HG02678 (cell line): Measurements from ENCODE around the gene MUC15.
"Not testable (repeated sequence)": the region's sequence is repeated elsewhere in the genome, so short reads cannot be mapped to it uniquely, and the experiment has no call there.

Source experiments
- ATAC-seq: cut with Tn5 transposase; IDR thresholded peaks from one replicate; pipeline ENCODE4 v1.9.1; 2021; ENCODE audit warnings: mild to moderate bottlenecking, moderate library complexity; ENCODE audit not compliant: unreplicated experiment

MUC15 gene, protein sequence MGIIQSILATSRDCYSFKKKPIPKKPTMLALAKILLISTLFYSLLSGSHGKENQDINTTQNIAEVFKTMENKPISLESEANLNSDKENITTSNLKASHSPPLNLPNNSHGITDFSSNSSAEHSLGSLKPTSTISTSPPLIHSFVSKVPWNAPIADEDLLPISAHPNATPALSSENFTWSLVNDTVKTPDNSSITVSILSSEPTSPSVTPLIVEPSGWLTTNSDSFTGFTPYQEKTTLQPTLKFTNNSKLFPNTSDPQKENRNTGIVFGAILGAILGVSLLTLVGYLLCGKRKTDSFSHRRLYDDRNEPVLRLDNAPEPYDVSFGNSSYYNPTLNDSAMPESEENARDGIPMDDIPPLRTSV

DNA sequence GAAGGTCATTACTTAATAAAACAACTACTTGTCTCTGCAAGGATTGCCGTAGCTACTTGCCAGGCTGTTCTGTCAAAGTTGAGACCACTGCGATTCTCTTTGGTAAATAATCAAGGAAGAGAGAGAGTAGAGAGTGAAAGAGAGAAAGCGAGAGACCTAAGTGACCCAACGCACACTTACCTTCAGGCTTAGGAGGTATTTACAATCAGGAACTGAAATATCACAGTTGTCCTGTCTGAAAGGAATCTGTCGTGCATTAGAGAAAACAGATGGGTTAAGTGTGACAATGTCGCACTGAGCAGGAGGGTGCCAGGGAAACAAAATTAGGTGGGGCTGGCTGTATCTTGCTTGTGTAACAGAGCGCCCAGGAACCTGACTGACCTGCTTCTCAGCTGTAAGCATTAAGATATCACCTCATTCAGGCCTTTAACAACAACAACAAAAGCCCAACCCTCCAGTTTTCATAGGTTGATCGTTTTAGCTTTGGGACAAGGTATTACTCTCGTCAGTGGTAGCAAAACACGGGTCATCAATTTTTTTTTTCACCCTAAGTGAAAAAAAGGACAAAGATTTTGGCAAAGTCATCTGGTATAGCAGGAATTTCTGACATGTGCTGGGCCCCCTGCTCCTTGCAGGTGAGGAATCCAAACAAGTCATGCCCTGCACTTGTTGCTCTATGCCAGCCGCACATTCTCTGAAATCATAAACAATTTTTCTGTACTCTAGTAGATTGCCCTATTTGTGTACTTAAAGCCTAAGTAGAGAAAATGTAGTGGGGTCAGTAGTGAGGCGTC, at the start of gene MUC15:
Gene MUC15 (minus strand): TSS at position 403 of the 794 bp plus-strand sequence. CDS start 5,169 bp downstream, outside the sequence.
- ATAC-seq, result no peak

DNA sequence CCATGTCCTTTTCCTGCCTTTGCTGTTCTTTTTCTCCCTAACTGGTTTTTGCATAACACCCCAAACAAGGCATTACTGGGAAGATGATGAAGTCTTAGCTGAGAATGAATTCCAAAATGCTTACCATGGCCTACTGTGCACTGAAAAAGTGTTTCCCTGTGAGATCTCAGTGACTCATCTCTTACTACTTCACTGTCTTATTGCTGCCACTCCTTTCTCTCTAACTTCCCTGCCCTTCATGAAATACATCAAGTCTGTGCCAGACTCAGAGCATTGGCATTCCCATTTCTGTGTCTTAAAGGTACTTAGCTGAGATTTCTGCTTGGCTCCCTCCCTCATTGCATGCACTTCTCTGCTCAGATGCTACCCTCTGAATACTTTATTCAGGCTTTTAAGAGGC, 49.1 kb upstream of the MUC15 start:
- no peak for ATAC-seq

DNA sequence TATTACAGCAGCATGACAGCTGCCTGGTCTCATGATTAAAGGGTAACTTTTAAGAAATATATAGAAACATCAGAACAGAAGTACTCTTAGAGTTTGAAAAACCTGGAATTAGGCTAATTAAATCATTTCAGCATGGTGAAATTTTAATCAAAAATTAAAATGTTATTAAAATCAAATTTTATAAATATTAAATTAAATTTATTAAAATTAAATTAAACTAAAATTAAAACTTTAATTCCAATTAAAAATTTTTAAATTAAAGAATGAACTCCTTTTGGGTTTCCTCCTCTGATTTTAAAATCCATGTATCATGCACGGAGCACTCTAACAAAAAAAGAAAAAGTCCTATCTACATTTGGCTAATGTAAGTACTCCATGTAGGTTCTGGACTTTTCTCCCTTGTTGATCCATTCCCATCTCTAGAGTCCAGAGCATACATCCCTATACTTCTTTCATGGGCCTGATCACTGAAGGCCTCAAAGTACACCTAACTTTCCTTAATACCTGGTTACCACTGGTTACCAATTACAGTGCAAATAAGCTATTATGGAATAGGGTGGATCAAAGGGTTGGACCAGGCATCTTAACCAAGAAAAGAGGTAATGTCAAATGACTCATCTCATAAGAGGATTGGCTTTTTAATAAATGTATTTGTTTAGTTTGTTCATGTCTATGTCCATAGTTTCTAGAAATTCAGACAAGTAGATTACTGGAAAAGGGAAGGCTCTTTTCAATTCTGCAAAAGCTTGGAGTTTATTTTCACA, 48.4 kb upstream of the MUC15 start:
- no peak for ATAC-seq

DNA sequence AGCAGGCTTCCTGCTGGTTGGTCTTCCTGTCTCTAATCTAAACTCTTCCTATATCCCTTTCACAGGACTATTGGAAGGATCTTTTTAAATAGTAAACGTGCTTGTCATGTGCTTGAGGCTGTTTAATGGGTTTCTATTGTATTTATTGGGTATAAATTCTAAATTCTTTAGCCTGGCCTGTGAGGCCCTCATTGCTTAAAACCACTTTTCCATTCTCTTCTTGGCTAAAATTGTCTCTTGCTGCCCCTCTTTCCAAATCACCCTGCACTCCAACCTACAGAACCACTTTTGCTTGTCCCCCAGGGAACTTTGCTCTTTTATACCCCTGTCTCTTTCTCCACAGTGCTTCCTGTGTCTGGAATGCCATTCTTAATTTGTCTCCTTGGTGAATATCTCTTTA, 46.4 kb upstream of the MUC15 start:
- ATAC-seq, result no peak

DNA sequence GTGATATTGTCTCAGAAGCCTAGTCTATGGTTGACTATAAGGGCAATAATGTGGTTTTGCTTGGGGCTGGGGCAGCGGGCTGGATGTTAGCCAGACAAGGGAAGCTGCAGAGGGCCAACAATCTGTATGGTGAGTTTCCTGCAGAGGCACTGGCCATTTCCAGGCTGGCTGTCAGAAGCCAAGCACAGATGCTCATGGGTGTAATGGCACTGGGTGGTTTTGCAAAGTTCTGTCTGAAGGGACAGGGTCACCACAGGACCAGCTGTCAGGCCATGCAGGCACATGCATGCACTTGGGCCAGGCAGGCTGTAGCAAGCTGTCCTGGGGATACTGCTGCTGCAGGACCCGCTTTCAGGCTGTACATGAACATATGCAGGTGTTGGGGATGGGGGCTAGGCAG, 41.7 kb upstream of the MUC15 start:
- no peak for ATAC-seq

DNA sequence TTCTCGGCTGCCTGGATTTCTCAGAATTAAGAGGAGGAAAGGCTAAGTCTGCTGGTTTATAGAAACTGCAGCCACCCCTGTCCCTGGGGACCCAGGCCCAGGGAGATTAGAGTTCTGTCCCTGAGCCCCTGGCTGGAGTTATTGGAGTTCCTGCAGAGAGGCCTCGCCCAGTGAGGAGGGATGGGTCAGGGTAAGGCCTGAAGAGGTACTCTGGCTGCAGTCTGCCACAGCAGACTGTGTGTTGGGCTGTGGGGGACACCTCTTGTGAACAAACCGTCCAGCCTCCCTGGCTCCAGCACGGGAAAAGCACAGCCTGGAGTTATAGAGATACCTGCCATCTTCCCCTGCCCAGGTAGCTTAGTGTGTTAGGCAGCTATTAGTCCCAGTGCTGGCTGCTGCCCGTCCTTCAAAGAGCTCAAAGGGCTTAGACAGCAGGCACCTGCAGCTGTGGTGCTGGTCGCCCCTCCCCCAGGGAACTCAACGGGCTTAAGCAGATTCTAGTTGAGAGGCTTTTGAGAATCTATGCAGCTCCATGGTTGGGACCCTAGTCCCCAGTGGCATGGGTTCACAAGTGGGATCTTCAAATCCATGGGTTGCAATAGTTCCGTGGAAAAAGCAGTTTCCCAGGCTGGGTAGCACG, 36.6 kb upstream of the MUC15 start:
- no peak for ATAC-seq

DNA sequence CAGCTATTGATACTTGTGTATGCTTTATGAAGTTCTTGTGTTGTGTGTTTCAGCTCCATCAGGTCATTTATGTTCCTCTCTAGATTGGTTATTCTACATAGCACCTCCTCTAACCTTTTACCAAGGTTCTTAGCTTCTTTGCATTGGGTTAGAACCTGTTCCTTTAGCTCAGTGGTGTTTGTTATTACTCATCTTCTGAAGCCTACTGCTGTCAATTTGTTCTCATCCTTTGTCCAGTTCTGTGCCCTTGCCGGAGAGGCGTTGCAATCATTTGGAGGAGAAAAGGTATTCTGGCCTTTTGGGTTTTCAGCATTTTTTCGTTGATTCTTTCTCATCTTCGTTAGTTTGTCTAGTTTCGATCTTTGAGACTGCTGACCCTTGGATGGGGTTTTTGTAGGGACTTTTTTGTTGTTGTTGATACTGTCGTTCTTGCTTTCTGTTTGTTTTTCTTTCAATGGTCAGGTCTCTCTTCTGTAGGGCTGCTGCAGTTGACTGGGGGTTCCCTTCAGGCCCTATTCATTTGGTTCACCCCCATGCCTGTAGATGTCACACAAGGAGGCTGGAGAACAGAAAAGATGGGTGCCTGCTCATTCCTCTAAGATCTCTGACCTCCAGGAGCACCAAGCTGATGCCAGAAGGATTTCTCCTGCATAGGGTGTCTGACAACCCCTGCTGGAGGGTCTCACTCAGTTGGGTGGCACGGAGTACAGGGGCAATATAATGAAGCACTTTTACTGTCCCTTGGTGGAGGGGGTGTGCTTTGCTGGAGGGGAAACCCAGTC, 35.9 kb upstream of the MUC15 start:
- ATAC-seq, result no peak

DNA sequence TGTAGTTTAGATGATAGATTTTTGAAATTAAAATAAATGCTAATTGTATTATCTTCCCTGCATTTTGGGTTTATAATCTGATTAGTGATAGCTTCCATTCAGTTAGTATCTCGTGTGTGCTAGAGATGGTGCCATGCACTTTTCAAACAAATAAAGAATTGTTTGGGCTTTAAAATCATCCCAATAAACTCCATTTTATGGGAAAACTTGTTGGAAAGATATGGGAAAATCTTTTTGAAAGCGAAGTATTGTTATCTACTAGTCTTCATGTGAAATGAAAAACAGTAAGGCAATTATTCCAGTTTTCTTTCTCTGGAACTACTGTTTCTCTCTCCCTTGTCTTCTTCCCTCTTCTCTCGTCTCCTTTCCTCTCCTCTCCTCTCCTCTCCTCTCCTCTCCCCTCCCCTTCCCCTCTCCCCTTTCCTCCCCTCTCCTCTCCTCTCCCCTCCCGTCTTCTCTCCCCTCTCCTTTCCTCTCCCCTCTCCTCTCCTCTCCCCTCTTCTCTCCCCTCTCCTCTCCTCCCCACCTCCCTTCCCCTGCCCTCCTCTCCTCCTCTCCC, 27.9 kb upstream of the MUC15 start:
- ATAC-seq, result no peak

DNA sequence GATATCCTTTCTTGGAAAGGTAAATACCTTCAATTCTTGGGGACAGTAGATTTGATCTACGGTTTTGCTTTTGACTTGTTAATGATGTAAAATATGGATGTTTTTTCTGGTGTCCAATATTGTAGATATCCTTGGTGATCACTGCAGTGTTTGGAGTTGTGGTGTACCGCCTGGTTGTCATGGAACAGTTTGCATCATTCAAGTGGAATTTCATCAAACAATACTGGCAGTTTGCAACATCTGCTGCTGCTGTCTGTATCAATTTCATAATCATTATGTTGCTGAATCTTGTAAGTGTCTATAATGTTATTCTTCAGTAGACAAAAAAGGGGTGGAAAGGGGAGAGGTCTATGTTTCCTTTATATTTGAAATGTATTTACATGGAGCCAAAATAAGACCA, 27.4 kb upstream of the MUC15 start:
- no peak for ATAC-seq

DNA sequence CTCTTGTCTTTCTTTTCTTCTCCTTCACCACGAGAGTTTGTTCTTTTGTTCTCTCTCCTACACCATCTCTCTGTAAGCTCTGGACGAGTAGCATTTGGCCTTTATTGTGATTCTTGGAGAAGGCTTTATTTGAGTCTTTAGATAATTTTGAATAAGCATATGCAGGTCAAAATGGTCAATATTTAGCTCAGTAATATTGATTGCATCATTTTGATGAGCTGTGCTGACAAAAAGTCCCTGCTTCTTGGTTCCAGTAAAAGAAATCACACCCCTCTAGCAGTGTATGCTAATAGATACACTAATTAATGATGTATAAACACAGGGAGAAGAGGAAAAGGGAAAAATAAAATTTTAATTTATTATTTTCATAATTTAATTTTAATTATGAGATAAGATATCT, 25.8 kb upstream of the MUC15 start:
- ATAC-seq, result no peak

DNA sequence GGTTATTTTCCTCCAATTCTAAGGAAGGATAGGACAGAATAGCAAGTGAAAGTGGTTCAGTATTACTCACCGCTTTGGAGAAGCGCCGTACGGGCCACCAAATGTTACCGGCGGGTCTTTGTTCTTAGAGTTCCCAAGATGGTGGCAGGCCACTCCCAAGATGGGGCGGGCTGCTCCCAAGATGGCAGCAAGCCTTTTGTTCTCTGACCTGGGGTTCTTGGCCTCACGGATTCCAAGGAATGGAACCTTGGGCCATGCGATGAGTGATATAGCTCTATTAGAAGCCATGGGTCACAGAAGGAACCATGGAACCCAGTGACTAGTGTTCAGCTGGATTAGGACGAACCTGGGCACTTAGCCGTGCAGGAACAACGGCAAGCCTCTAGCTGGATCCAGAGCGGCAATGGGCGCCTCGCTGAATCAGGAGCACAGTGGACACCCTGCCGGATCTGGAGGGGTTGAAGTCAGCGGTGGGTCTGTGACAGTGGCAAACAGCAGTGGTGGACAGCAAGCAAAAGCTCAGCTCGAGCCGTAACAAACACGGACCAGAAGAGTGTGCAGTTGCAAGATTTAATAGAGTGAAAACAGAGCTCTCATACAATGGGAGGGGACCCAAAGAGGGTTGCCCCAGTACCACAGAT, 25.1 kb upstream of the MUC15 start:
- ATAC-seq, result not testable (repeated sequence)

DNA sequence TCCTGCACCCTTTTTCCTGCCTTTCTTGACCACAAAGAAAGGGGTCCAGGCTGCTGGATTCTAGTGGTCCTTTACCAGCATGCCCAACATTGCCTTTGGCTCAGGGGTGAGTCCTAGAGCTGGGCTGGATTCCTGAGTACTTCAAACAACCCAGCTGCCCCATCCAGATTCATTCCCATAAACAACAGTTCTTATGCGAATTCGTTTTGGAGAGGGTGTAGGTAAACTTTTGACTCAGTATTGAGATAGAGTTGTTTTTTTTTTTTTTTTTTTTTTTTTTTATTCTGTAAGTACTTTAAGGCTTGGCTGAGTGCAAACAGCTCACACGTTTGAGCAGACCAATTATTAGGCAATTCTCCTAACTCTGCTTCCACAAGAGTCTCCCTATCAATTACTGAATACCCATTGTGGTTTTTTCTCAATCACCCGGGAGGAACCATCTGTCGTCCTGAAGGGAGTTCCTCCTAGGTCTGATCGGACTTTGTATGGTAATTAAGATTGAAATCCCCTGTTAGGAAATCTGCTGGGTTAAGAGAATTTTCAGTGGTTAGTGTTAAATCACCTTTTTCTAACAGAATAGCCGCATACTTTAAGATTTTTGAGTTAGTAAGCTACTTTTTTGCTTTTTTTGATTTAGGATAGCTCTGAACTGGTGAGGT, 23.3 kb upstream of the MUC15 start:
- not testable (repeated sequence) for ATAC-seq

DNA sequence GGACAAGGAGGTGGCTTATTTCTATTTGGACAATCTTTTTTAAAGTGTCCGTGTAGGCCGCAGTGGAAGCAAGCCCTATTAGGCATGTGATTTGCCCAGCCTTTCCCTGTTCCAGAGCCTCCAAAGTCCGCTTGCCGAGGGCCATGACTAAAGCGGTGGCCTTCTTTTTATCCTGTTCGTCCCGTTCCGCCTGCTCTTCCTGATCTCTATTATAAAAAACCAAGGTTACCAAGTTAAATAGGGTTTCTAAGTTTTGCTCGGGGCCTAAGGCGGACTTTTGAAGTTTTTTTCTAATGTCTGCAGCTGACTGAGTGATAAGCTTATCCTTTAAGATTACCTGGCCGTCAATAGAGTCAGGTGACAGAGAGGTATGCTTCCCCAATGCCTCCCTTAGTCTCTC, 21.6 kb upstream of the MUC15 start:
- ATAC-seq, result no peak

DNA sequence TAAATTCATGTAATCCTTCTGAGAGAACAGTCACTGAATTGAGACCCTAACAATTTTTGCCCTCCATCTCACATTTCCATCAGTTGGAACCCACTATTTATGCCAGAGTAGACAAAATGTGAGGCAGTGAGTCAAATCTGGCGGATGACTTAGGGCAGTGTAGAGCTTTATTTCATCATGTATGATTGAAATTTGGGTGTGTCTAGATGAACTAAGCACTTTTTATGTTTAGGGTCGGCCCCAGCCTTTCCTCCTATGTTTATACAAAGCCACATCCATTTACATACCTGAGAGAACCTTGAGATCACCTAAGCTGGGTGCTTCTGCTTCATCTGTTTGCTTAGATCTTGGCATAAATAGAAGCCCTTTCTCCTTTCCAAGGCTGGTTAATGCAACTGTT, 15.0 kb upstream of the MUC15 start:
- ATAC-seq, result no peak

DNA sequence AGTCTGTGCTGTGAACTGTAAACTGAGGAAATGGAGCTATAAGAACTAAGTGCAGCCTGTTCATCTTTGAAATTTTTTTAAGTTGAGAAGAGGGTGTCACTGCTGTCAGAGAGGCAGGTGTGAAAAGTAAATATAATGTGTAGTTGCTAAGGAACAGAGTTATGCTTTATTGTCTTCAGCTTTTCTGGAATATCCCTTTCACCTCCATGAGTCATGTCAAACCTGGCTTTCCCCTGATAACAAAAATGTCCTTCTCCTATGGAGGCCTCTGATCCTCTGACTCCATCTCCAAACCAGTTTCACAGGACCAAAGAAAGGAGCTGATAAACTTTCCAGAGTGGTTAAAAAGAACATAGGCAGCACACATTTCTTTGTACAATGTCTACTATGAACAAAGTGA, 12.8 kb upstream of the MUC15 start:
- no peak for ATAC-seq

DNA sequence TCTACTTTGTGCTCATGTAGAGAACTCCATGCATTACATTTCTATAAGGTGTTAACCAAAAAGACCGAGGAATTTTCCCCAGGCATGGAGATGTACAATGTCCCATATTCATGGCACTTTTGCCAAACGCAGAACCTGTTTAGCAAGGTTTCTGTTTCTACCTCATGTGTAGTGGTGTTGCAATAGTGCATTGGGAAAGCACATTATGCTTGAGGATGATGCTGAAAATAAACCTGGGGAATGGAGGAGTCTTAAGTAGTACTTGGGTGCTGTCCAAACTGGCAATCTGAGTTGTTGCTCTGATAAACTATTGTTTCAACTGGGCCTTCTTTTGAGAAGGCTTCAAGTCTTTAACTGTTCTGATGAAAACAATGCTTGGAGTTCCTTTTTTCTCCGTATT, 11.5 kb upstream of the MUC15 start:
- ATAC-seq, result no peak

DNA sequence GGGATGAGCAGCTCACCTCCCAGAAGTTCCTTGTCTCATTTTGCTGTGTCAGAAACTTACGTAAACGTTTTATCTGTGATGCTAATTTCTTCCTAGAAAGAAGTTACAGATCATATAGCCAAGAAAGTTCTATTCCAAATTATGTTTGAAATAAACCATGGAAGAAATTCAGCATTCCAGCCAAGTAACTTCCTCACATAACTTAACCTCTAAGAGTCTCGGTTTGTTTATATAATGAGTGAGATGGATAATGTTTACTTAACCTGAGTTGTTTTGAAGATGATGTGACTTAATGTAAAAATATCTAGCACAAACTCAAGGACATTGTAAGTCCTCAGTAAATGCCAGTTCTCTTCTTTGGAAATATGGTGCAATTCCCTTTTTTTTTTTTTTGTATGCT, 8.9 kb upstream of the MUC15 start:
- ATAC-seq, result no peak

DNA sequence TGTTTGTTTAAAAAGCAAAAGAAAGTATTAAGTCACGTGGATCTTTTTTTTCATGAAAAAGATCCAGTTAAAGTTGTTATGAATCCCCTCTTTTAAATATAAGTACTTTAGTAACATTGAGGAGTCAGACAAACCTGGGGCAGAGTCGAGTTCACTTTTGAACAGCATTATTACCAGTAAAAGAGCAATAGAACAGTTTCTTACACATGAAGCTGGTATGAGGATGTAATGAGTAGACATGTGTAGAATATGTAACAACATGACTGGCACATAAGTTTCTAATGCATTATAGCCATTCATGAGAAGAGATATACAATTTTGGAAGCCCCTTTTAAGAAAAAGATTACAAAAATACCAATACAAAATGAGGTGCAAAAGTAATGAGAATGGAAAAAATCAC, 7.6 kb upstream of the MUC15 start:
- no peak for ATAC-seq
